GM12801 (cell line): ENCODE data around the gene MGST2.

ENCODE experiments used
- CTCF ChIP-seq: IDR thresholded peaks from one replicate; pipeline ENCODE4 v1.5.1; 2011; ENCODE audit warnings: control low read depth; ENCODE audit not compliant: insufficient read length; ENCODE audit errors: extremely low read depth

MGST2 gene

GRCh38 chr4:139676365-139676764 lies 10.7 kb downstream of the MGST2 start:
- no peak for TF ChIP-seq CTCF

DNA sequence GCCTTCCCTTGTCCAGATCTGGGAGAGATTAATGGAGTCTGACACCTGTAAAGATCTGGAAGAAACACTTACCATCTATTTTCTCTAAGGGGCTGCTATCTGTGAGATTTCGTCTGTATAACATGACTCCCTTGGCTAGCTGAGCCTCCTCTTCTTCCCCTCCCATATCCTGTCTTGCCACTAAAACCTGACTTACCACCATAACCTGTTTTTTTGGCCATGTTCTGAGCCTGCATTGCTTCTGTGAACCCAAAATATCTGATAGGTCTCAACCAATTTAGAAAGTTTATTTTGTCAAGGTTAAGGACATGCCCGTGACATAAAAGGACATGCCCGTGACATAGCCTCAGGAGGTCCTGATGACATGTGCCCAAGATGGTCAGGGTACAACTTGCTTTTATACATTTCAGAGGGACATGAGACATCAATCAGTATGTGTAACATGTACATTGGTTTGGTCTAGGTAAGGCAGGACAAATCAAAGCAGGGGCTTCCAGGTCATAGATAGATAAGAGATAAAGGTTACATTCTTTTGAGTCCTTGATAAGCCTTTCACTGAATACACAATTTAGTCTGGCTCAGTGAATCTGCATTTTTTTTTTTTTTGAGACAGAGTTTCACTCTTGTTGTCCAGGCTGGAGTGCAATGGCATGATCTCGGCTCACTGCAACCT lies 11.4 kb downstream of the MGST2 start:
- no peak for TF ChIP-seq CTCF

- TF ChIP-seq CTCF = no peak
These were observed 16.7 kb downstream of the MGST2 start for GRCh38 chr4:139682309-139682708.

DNA sequence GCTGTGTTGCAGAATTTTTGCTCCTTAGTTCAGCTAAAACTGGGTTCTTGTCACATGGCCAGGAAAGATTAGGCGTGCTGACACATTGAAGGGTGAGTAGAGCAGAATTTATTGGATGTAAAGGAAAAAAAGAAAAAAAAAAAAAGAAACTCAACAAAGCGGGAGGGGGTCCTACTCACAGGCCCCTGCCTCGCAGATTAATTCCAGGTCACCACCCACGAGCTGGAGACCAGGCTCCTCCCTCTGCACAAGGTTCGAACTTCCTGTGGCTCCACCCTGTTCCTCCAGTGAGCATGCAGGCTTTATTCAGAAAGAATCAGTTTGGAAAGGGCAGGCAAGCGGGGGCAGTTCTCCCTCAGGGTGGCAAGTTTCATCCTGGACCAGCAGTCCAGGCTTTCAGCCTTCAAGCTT lies 17.1 kb downstream of the MGST2 start:
- no peak for TF ChIP-seq CTCF

GRCh38 chr4:139684351-139684750 lies 18.7 kb downstream of the MGST2 start:
- no peak for TF ChIP-seq CTCF

GRCh38 chr4:139685180-139685579 lies 19.6 kb downstream of the MGST2 start:
- no peak for TF ChIP-seq CTCF

DNA sequence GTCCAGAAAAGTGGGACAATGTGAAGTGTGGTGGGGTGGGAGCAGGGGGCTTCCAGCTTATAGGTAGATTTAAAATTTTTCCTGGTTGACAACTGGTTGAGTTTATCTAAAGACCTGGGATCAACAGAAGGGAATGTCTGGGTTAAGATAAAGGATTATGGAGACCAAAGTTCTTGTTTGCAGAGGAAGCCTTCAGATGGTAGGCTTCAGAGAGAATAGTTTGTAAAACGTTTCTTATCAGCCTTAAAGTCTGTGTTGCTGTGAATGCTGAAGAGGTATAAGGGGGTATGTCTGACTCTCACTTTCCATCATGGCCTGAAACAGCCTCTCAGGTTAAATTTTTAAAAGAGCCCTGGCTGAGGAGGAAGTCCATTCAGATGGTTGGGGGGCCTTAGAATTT lies 20.5 kb downstream of the MGST2 start:
- no peak for TF ChIP-seq CTCF
